Colonic mucosa (tissue), 4 donors: ENCODE results near the gene INAVA. TPM values are rescaled to one million over a fixed set of nuclear protein-coding genes. Genes with fewer than 3 reads are reported as not detected.

Experiments
- DNase-seq: peaks from one replicate; pipeline ENCODE4 v3.0.0-alpha.2; 2020
- H3K27ac ChIP-seq: fragments of 200-600 bp; one replicate; pipeline ENCODE4 v1.8.0; 2021
- H3K27me3 ChIP-seq: fragments of 200-600 bp; one replicate; pipeline ENCODE4 v1.8.0; 2021
- H3K36me3 ChIP-seq: fragments of 200-600 bp; one replicate; pipeline ENCODE4 v1.8.0; 2021
- H3K4me1 ChIP-seq: fragments of 200-600 bp; one replicate; pipeline ENCODE4 v1.8.0; 2021; ENCODE audit warnings: mild to moderate bottlenecking
- H3K4me3 ChIP-seq: fragments of 200-600 bp; one replicate; pipeline ENCODE4 v1.8.0; 2021
- H3K9ac ChIP-seq, 2 donors: one replicate each; pipeline ENCODE4 v1.7.0; 2013; ENCODE audit warnings: control low read depth in 2 of 2, low read depth in 2 of 2, low read length in 2 of 2
- H3K9me3 ChIP-seq: fragments of 200-600 bp; one replicate; pipeline ENCODE4 v1.8.0; 2021
- intact Hi-C: fragments of 100-400 bp; cut with DNase I; formaldehyde crosslinking; loops from one replicate; pipeline ENCODE4 v1.14.1; 2022
- total RNA-seq, 2 donors: library from RNA; stranded (reverse); fragmentation: NEBNext Ultra II Directional in 1 of 2; extraction: Animal tissue kit (Norgen Biotek cat#: 25700) in 1 of 2; gene quantifications; one replicate each; pipeline ENCODE4 v1.2.1, GENCODE V29; 2021
- TF ChIP-seq, protein P1 (sequence below): fragments of 200-600 bp; IDR thresholded peaks from one replicate; pipeline ENCODE4 v1.8.0; 2022; ENCODE audit warnings: antibody characterized with exemption, mild to moderate bottlenecking
- donor health status: healthy.
- donor health status: DM: no; HTN: no; CAD: no.
- donor health status: DM: no; HTN: no; CAD: no.

The INAVA gene
- total RNA-seq, 2 donors from 2014 or later: 127 to 167 TPM

GRCh38 chr1:200949626-200950025, 54.9 kb downstream of the INAVA start:
- H3K9me3 ChIP-seq: no peaks in the 10 kb centered on the region
- intact Hi-C loops: no loop called here
- H3K4me3 ChIP-seq: no peak overlapping the region
- TF ChIP-seq, protein P1, sequence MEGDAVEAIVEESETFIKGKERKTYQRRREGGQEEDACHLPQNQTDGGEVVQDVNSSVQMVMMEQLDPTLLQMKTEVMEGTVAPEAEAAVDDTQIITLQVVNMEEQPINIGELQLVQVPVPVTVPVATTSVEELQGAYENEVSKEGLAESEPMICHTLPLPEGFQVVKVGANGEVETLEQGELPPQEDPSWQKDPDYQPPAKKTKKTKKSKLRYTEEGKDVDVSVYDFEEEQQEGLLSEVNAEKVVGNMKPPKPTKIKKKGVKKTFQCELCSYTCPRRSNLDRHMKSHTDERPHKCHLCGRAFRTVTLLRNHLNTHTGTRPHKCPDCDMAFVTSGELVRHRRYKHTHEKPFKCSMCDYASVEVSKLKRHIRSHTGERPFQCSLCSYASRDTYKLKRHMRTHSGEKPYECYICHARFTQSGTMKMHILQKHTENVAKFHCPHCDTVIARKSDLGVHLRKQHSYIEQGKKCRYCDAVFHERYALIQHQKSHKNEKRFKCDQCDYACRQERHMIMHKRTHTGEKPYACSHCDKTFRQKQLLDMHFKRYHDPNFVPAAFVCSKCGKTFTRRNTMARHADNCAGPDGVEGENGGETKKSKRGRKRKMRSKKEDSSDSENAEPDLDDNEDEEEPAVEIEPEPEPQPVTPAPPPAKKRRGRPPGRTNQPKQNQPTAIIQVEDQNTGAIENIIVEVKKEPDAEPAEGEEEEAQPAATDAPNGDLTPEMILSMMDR: no peak
- no peak overlapping the region for H3K9ac ChIP-seq
- no peak for DNase-seq
- no peaks in the 10 kb centered on the region for H3K27me3 ChIP-seq
- H3K36me3 ChIP-seq: no peaks in the 10 kb centered on the region
- H3K27ac ChIP-seq: no peak overlapping the region
- H3K4me1 ChIP-seq: no peaks in the 10 kb centered on the region

- no peaks in the 10 kb centered on the region for H3K9me3 ChIP-seq
- no peak overlapping the region for H3K4me3 ChIP-seq
- H3K4me1 ChIP-seq: no peaks in the 10 kb centered on the region
- H3K9ac ChIP-seq: no peak overlapping the region
- no peaks in the 10 kb centered on the region for H3K36me3 ChIP-seq
- no peak for DNase-seq
- no peak overlapping the region for H3K27ac ChIP-seq
- TF ChIP-seq, protein P1: no peak
- no peaks in the 10 kb centered on the region for H3K27me3 ChIP-seq
- intact Hi-C loops: no loop called here
These were observed 56.3 kb downstream of the INAVA start for GRCh38 chr1:200951016-200951415.

DNA sequence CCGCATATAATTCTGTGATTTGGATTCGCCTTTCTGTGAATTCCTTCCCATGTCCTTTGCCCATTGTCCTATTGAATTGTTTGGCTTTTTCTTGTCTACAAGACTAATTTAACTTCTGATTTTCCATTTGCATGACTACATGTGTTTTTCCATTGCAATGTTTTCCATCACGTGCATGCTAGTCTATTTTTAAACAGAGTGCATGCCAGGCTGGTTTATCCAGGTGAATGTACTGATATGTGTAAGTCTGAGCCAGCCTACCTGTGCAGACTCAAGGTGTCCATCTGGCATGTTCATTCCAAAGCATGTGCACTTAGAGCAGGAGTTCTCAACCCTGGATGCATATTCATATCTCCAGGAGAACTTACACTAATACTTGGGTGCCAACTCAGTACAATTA, 59.7 kb downstream of the INAVA start:
- H3K4me1 ChIP-seq: no peaks in the 10 kb centered on the region
- no peak for DNase-seq
- no peak overlapping the region for H3K27ac ChIP-seq
- H3K27me3 ChIP-seq: no peaks in the 10 kb centered on the region
- no peak overlapping the region for H3K4me3 ChIP-seq
- intact Hi-C loops: no loop called here
- no peaks in the 10 kb centered on the region for H3K9me3 ChIP-seq
- no peaks in the 10 kb centered on the region for H3K36me3 ChIP-seq
- H3K9ac ChIP-seq: no peak overlapping the region
- TF ChIP-seq, protein P1: no peak

DNA sequence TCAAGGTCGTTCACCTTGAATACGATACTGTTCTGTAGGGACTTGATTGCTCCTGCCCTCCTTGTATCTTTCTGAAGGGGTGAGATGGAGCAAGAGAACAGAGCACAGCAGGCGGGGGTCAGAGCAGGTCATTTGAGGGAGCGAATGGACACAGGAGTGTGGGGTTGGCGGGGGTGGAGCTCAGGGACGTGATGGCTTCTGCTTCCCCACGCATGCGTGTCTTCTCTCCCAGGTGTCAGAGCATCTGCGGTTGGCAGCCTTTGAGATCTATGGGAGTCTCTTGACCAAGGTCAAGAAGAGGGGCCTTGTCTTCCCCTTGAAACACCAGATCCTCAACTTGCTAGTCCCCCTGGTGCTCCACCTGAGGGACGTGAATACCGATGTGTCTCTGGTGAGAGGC, 63.9 kb downstream of the INAVA start:
- TF ChIP-seq, protein P1: no peak
- H3K36me3 ChIP-seq: no peaks in the 10 kb centered on the region
- DNase-seq: no peak
- no peak overlapping the region for H3K4me3 ChIP-seq
- no peak overlapping the region for H3K27ac ChIP-seq
- no peaks in the 10 kb centered on the region for H3K27me3 ChIP-seq
- H3K4me1 ChIP-seq: no peaks in the 10 kb centered on the region
- no peaks in the 10 kb centered on the region for H3K9me3 ChIP-seq
- no peak overlapping the region for H3K9ac ChIP-seq
- intact Hi-C loops: no loop called here

DNA sequence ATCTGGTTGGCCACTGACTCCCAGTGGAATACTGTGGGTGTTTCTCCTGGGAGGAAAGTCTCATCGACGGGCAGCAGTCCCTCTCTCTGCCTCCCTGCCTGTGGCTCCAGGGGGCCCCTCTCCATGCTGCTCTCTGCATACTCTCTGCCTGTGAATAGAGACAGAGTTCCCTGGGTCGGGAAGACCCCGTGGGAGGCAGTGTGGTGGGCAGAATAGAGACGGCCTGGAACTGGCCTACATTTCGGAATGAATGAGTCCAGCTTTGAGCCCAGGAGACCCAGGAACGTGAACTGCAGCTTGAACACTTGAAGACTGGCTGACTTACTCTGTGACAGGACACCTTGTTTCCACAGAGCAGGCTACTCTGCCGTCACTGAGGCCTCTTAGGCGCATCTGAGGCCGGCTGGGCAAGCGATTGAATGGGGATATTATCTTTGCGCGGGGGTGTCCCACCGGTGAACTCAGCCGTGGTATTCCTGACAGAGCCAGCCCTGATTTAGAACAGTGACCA, 64.8 kb downstream of the INAVA start:
- no peak overlapping the region for H3K27ac ChIP-seq
- TF ChIP-seq, protein P1: no peak
- no peaks in the 10 kb centered on the region for H3K4me1 ChIP-seq
- intact Hi-C loops: no loop called here
- H3K9me3 ChIP-seq: no peaks in the 10 kb centered on the region
- no peak for DNase-seq
- H3K9ac ChIP-seq: no peak overlapping the region
- H3K36me3 ChIP-seq: no peaks in the 10 kb centered on the region
- H3K4me3 ChIP-seq: no peak overlapping the region
- no peaks in the 10 kb centered on the region for H3K27me3 ChIP-seq
